Activated CD4-positive, alpha-beta memory T cell treated with anti-CD3 and anti-CD28 coated beads for 36 hours (primary cell): Measurements from ENCODE around the gene BCL11A. TPM values are rescaled to one million over a fixed set of nuclear protein-coding genes. Genes with fewer than 3 reads are reported as not detected.

Source experiments
- CTCF ChIA-PET: fragments of 350-600 bp; sonication (Branson Sonifier 250); formaldehyde crosslinking; loops from one replicate; lab custom pipeline; 2021; ENCODE audit warnings: antibody characterized with exemption, inconsistent platforms; lab: Charles Lee
- POLR2A ChIA-PET: fragments of 350-600 bp; sonication (Branson Sonifier 250); formaldehyde crosslinking; loops from one replicate; lab custom pipeline; 2021; ENCODE audit warnings: antibody characterized with exemption; lab: Charles Lee
- DNase-seq: peaks from one replicate; pipeline ENCODE4 v3.0.0-alpha.2; 2020
- H3K27ac Mint-ChIP-seq: one replicate; pipeline ENCODE4 v1.8.0; 2021; ENCODE audit warnings: mixed read lengths
- H3K27me3 Mint-ChIP-seq: one replicate; pipeline ENCODE4 v1.8.0; 2021; ENCODE audit warnings: mixed read lengths
- H3K36me3 Mint-ChIP-seq: one replicate; pipeline ENCODE4 v1.8.0; 2021; ENCODE audit warnings: mixed read lengths
- H3K4me1 Mint-ChIP-seq: one replicate; pipeline ENCODE4 v1.8.0; 2021; ENCODE audit warnings: low read depth, mixed read lengths
- H3K4me3 Mint-ChIP-seq: one replicate; pipeline ENCODE4 v1.8.0; 2021; ENCODE audit warnings: mild to moderate bottlenecking, mixed read lengths
- H3K9me3 Mint-ChIP-seq: one replicate; pipeline ENCODE4 v1.8.0; 2021; ENCODE audit warnings: mixed read lengths
- intact Hi-C: fragments of 100-400 bp; cut with micrococcal nuclease; formaldehyde crosslinking; loops from one replicate; pipeline ENCODE4 v1.15.1; 2023
- total RNA-seq, 2 experiments: library from RNA; stranded (reverse); gene quantifications; one replicate each; pipeline ENCODE4 v1.2.3, GENCODE V29; 2021

Gene BCL11A
- total RNA-seq, 2 experiments from 2014 or later: not detected

- intact Hi-C loops: no loop called here
- DNase-seq: no peak
- Mint-ChIP-seq H3K27ac (no peak overlapping the region), H3K4me1 (no peaks in the 10 kb centered on the region), H3K27me3 (peaks cover 5% of the 10 kb centered on the region), H3K36me3 (no peaks in the 10 kb centered on the region), H3K9me3 (no peaks in the 10 kb centered on the region), H3K4me3 (no peak overlapping the region)
- ChIA-PET CTCF (no interaction called here), POLR2A (no interaction called here)
Observed at GRCh38 chr2:60407398-60407797, 146.1 kb downstream of the BCL11A start.

- H3K4me1 Mint-ChIP-seq: no peaks in the 10 kb centered on the region
Observed at GRCh38 chr2:60406192-60406591, 147.3 kb downstream of the BCL11A start.

GRCh38 chr2:60405271-60405919, 148.1 kb downstream of the BCL11A start:
- Mint-ChIP-seq H3K36me3 (no peaks in the 10 kb centered on the region), H3K4me1 (no peaks in the 10 kb centered on the region), H3K4me3 (no peak overlapping the region), H3K27me3 (peaks cover 1% of the 10 kb centered on the region), H3K27ac (no peak overlapping the region), H3K9me3 (no peaks in the 10 kb centered on the region)
- POLR2A ChIA-PET: no interaction called here
- no peak for DNase-seq
- CTCF ChIA-PET: no interaction called here
- intact Hi-C loops: no loop called here

More at GRCh38 chr2:60406192-60406591, 147.3 kb downstream of the BCL11A start:
- Mint-ChIP-seq H3K4me3 (no peak overlapping the region), H3K27me3 (peaks cover 3% of the 10 kb centered on the region), H3K9me3 (no peaks in the 10 kb centered on the region), H3K27ac (no peak overlapping the region), H3K36me3 (no peaks in the 10 kb centered on the region)
- CTCF ChIA-PET: no interaction called here
- POLR2A ChIA-PET: no interaction called here
- intact Hi-C loops: no loop called here
- no peak for DNase-seq

Other genes with a start within 250 kb of the BCL11A start
- 10 to 100 TPM; 14.4 to 15.7 TPM for gene PAPOLG, start 202.6 kb upstream of the BCL11A start, total RNA-seq